GM23248 (cell line): ENCODE measurements around the gene CPNE2.

Experiments used
- EZH2 ChIP-seq: fragments of 200-600 bp; sonication (generic); IDR thresholded peaks from 2 replicates; pipeline ENCODE4 v1.6.1; 2018; ENCODE audit warnings: antibody characterized with exemption, mild to moderate bottlenecking; ENCODE audit not compliant: insufficient read depth, poor library complexity, severe bottlenecking
- EZH2phosphoT487 ChIP-seq: fragments of 200-600 bp; sonication (generic); IDR thresholded peaks from 2 replicates; pipeline ENCODE4 v1.6.1; 2018; ENCODE audit warnings: antibody characterized with exemption, moderate library complexity, mild to moderate bottlenecking, low read depth; ENCODE audit not compliant: insufficient read depth

DNA sequence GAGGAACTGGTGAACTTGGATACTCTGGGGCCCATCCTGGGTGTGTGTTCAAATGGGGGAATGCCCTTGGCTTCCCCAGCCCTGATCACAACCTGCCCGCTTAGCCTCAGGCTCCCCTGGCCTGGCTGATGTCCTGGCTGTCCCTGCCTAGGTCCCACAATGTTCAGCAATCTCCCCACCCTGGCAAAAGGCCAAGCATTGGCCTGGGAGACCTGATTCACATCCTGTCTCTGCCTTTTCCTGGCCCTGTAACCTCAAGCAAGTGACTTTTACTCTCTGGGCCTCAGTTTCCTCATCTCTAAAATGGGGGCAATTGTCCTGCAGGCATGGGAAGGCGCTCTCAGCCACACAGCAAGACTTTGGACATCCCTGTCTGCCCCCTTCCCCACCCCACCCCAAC is 14.4 kb downstream of the CPNE2 start:
- TF ChIP-seq EZH2 (no peak), EZH2phosphoT487 (no peak)
